B cell (primary cell): ENCODE results near the gene PNKD. TPM values are rescaled to one million over a fixed set of nuclear protein-coding genes. Genes with fewer than 3 reads are reported as not detected.

Source experiments
- ATAC-seq: fragments of 200-7000 bp; cut with Tn5 transposase; one replicate; pipeline ENCODE4 v1.10.0; 2021; ENCODE audit warnings: low read depth, mild to moderate bottlenecking, moderate number of reproducible peaks, moderate library complexity
- CTCF ChIA-PET: fragments of 350-600 bp; sonication (Branson Sonifier 250); formaldehyde crosslinking; loops from one replicate; lab custom pipeline; 2021; ENCODE audit warnings: antibody characterized with exemption, inconsistent platforms; lab: Charles Lee
- POLR2A ChIA-PET: fragments of 350-600 bp; sonication (Branson Sonifier 250); formaldehyde crosslinking; loops from one replicate; lab custom pipeline; 2021; ENCODE audit warnings: antibody characterized with exemption; lab: Charles Lee
- DNase-seq: peaks from one replicate; pipeline ENCODE4 v3.0.0; 2013
- H2AFZ ChIP-seq: 2 replicates; pipeline ENCODE4 v1.6.1; 2012; ENCODE audit warnings: mild to moderate bottlenecking, low read depth, low read length; ENCODE audit not compliant: insufficient read depth, poor library complexity, severe bottlenecking
- H3K27ac ChIP-seq, 2 donors: 1 replicate in 1 of 2; 2 replicates in 1 of 2; pipeline ENCODE4 v1.5.1; 2012 to 2013; ENCODE audit warnings: low read length in 2 of 2, mild to moderate bottlenecking in 2 of 2, moderate library complexity in 1 of 2
- H3K27me3 ChIP-seq, 4 experiments: fragments of 200-600 bp in 1 of 4; sonication (generic) in 1 of 4; replicated peaks in 1 of 4; 1 replicate in 2 of 4; 2 replicates in 2 of 4; pipeline versions ENCODE4 v1.6.1 to v1.7.0; 2013 to 2016; ENCODE audit warnings: low read length in 3 of 4, mild to moderate bottlenecking in 2 of 4, mixed read lengths in 1 of 4, moderate library complexity in 1 of 4; ENCODE audit not compliant: insufficient read depth in 4 of 4, control insufficient read depth in 3 of 4; ENCODE audit errors: control extremely low read depth in 1 of 4
- H3K36me3 ChIP-seq, 2 experiments: replicated peaks in 1 of 2; 1 replicate in 1 of 2; 2 replicates in 1 of 2; pipeline versions ENCODE4 v1.6.1 to v1.7.1; 2013; ENCODE audit warnings: low read length in 1 of 2; ENCODE audit not compliant: insufficient read depth in 2 of 2, control insufficient read depth in 1 of 2; ENCODE audit errors: control extremely low read depth in 1 of 2, extremely low read depth in 1 of 2
- H3K4me1 ChIP-seq, 2 donors: fragments of 200-600 bp in 1 of 2; sonication (generic) in 1 of 2; 1 replicate in 1 of 2; 2 replicates in 1 of 2; pipeline versions ENCODE4 v1.5.1 to v1.6.1; 2013 to 2017; ENCODE audit warnings: low read length in 2 of 2; ENCODE audit not compliant: control insufficient read depth in 2 of 2, insufficient read depth in 2 of 2
- H3K4me2 ChIP-seq: replicated peaks from 2 replicates; pipeline ENCODE3; 2012; ENCODE audit warnings: mild to moderate bottlenecking, low read depth, low read length; ENCODE audit not compliant: poor library complexity, severe bottlenecking
- H3K4me3 ChIP-seq, 5 experiments: fragments of 200-600 bp in 1 of 5; sonication (generic) in 1 of 5; 1 replicate in 3 of 5; 2 replicates in 2 of 5; pipeline versions ENCODE4 v1.5.1 to v1.7.0; 2011 to 2016; ENCODE audit warnings: low read length in 4 of 5, mild to moderate bottlenecking in 4 of 5, low read depth in 2 of 5, control low read depth in 1 of 5, moderate library complexity in 1 of 5; ENCODE audit not compliant: insufficient read depth in 1 of 5; ENCODE audit errors: control extremely low read depth in 1 of 5, extremely low read depth in 1 of 5
- H3K79me2 ChIP-seq: fragments of 200-600 bp; sonication (generic); one replicate; pipeline ENCODE4 v1.6.0; 2016; ENCODE audit warnings: low read length; ENCODE audit not compliant: control insufficient read depth, insufficient read depth
- H3K9ac ChIP-seq: fragments of 200-600 bp; sonication (generic); 2 replicates; pipeline ENCODE4 v1.6.1; 2017; ENCODE audit warnings: mild to moderate bottlenecking, low read length, moderate library complexity
- H3K9me3 ChIP-seq, 3 donors: one replicate each; pipeline versions ENCODE4 v1.6.1 to v1.7.1; 2013; ENCODE audit warnings: low read length in 2 of 3; ENCODE audit not compliant: control insufficient read depth in 2 of 3, insufficient read depth in 1 of 3; ENCODE audit errors: control extremely low read depth in 1 of 3
- H4K20me1 ChIP-seq: 2 replicates; pipeline ENCODE4 v1.6.0; 2012; ENCODE audit warnings: mild to moderate bottlenecking, low read length; ENCODE audit not compliant: insufficient read depth, control insufficient read depth, poor library complexity, severe bottlenecking
- H3K27ac Mint-ChIP-seq: one replicate; pipeline ENCODE4 v1.8.0; 2021; ENCODE audit warnings: mixed read lengths
- H3K27me3 Mint-ChIP-seq: one replicate; pipeline ENCODE4 v1.8.0; 2021; ENCODE audit warnings: mixed read lengths
- H3K4me1 Mint-ChIP-seq: one replicate; pipeline ENCODE4 v1.8.0; 2021; ENCODE audit warnings: mixed read lengths
- H3K4me3 Mint-ChIP-seq: one replicate; pipeline ENCODE4 v1.8.0; 2021; ENCODE audit warnings: mixed read lengths
- H3K9me3 Mint-ChIP-seq: one replicate; pipeline ENCODE4 v1.8.0; 2022; ENCODE audit warnings: mixed read lengths; ENCODE audit not compliant: insufficient read depth
- EZH2 ChIP-seq: IDR thresholded peaks from 2 replicates; pipeline ENCODE4 v1.6.1; 2012; ENCODE audit warnings: borderline replicate concordance, low read depth, mild to moderate bottlenecking, moderate library complexity, low read length; ENCODE audit not compliant: insufficient read depth, poor library complexity, severe bottlenecking
- WGBS: methylation state at CpG from one replicate; pipeline ENCODE4 v1.1.5; 2013; ENCODE audit warnings: missing lambda C conversion rate; ENCODE audit not compliant: insufficient coverage; 5-methylcytosine and 5-hydroxymethylcytosine counted together
- intact Hi-C: fragments of 100-400 bp; cut with micrococcal nuclease; formaldehyde crosslinking; loops from one replicate; pipeline ENCODE4 v1.10.0; 2022
- polyA plus RNA-seq: library from polyadenylated mRNA; depleted of rRNA; stranded (reverse); fragments of >200 nt; gene quantifications from 2 replicates; pipeline ENCODE4 v1.2.3, GENCODE V29; 2012
- total RNA-seq, 2 donors: library from RNA; stranded (reverse); fragments of 120-200 nt in 1 of 2; gene quantifications; 1 replicate in 1 of 2; 2 replicates in 1 of 2; pipeline versions ENCODE4 v1.2.3 to v1.2.4, GENCODE V29; 2013 to 2022
- TF ChIP-seq, protein P1 (sequence below): fragments of 200-600 bp; IDR thresholded peaks from one replicate; pipeline ENCODE4 v1.8.0; 2022; ENCODE audit warnings: antibody characterized with exemption, mild to moderate bottlenecking

PNKD gene
- total and polyA plus RNA-seq, 2 donors (not counting 1 experiment from before 2014, with no cell fraction given), result 29.7 to 55.8 TPM

DNA sequence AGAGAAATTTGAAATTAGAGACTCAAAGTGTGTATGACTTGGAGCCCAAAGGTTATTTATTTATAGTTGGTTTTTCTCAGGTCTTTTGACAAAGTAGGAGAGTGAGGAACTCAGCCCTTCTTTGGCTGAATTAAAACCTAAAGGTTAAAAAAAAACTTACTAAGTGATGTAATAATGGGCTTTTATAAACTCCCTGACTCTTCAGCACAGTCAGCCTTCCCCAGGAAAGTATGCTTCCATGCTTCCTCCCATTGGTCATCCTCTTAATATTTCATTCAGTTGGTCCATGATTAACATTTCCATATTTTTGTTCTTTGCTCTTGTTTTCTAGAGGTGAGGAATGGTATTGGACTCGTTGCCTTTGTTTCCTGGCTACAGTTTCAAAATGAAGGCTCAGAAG, 46.1 kb upstream of the PNKD start:
- H3K4me1 Mint-ChIP-seq, result peaks cover 85% of the 10 kb centered on the region
- H3K36me3 ChIP-seq, result peaks cover 3 to 66% of the 10 kb centered on the region in 2 experiments

DNA sequence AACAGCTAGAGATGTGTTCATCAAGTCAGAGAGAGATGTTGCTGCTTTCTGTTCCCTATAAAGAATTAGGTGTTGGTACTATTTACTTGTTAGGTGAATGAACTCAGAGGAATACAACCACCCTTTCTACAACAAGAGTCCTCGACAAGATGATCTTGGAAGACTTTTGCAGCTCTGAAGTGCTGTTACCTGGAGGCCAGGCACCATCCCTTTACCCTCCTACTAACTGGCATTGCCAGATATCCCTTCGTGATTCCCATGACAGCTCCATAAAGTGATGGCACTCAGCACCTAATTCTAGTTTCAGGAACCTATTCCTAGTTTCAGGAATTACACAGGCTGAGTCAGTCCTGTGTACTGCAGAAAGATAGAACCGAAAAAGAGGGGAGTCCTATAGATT, 43.4 kb upstream of the PNKD start:
- Mint-ChIP-seq H3K9me3 (no peaks in the 10 kb centered on the region), H3K4me3 (no peak overlapping the region), H3K4me1 (peaks cover 77% of the 10 kb centered on the region), H3K27ac (no peak overlapping the region), H3K27me3 (no peaks in the 10 kb centered on the region)
- peaks cover 90% of the 10 kb centered on the region for H3K79me2 ChIP-seq
- H3K36me3 ChIP-seq, result peaks cover 3 to 79% of the 10 kb centered on the region in 2 experiments
- no peak overlapping the region for H2AFZ ChIP-seq
- peaks cover 95% of the 10 kb centered on the region for H4K20me1 ChIP-seq
- H3K9ac ChIP-seq, result no peak overlapping the region
- TF ChIP-seq, protein P1, sequence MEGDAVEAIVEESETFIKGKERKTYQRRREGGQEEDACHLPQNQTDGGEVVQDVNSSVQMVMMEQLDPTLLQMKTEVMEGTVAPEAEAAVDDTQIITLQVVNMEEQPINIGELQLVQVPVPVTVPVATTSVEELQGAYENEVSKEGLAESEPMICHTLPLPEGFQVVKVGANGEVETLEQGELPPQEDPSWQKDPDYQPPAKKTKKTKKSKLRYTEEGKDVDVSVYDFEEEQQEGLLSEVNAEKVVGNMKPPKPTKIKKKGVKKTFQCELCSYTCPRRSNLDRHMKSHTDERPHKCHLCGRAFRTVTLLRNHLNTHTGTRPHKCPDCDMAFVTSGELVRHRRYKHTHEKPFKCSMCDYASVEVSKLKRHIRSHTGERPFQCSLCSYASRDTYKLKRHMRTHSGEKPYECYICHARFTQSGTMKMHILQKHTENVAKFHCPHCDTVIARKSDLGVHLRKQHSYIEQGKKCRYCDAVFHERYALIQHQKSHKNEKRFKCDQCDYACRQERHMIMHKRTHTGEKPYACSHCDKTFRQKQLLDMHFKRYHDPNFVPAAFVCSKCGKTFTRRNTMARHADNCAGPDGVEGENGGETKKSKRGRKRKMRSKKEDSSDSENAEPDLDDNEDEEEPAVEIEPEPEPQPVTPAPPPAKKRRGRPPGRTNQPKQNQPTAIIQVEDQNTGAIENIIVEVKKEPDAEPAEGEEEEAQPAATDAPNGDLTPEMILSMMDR, result no peak
- TF ChIP-seq EZH2, result no peak
- no peaks in the 10 kb centered on the region for H3K27me3 ChIP-seq
- 80% methylated on average over 1 of the region's 3 CpGs for WGBS
- no peak for DNase-seq
- no peak for ATAC-seq
- H3K27ac ChIP-seq, result peak overlapping the region in 1 of 2 donors; percentile 40
- intact Hi-C loops, result no loop called here
- POLR2A ChIA-PET, result no interaction called here
- peaks cover 68 to 76% of the 10 kb centered on the region in 2 donors for H3K4me1 ChIP-seq
- no peaks in the 10 kb centered on the region for H3K9me3 ChIP-seq
- CTCF ChIA-PET, result interaction anchor here (0.9 to 1.5 kb wide), 2 partner anchors 9 to 11 kb away, joined by 3 to 5 read pairs; no protein-coding TSS in a partner anchor
- H3K4me2 ChIP-seq, result no peak overlapping the region
- no peak overlapping the region for H3K4me3 ChIP-seq

More for the DNA sequence above, 46.1 kb upstream of the PNKD start:
- POLR2A ChIA-PET, result no interaction called here
- no peak for DNase-seq
- Histone ChIP-seq H4K20me1 (peaks cover 97% of the 10 kb centered on the region), H3K27me3 (no peaks in the 10 kb centered on the region), H3K79me2 (peaks cover 95% of the 10 kb centered on the region), H3K4me1 (peaks cover 76 to 85% of the 10 kb centered on the region in 2 donors), H2AFZ (no peak overlapping the region), H3K4me2 (peak overlapping the region; percentile 79), H3K9ac (no peak overlapping the region), H3K9me3 (no peaks in the 10 kb centered on the region), H3K27ac (peak overlapping the region in 1 of 2 donors; percentile 99), H3K4me3 (no peak overlapping the region)
- no CpG with 5 or more reads among the region's 1 CpG for WGBS
- Mint-ChIP-seq H3K27me3 (no peaks in the 10 kb centered on the region), H3K9me3 (no peaks in the 10 kb centered on the region), H3K4me3 (peak overlapping the region; percentile 23), H3K27ac (peak overlapping the region; percentile 80)
- intact Hi-C loops, result no loop called here
- TF ChIP-seq, protein P1, result no peak
- TF ChIP-seq EZH2, result no peak
- ATAC-seq, result no peak
- CTCF ChIA-PET, result no interaction called here
